Epithelial cell of esophagus (primary cell): ENCODE results near the gene ARHGEF28.

Source experiments
- DNase-seq: peaks from one replicate; pipeline ENCODE4 v3.0.0; 2010; ENCODE audit warnings: low read depth
- H3K4me3 ChIP-seq: 2 replicates; pipeline ENCODE4 v1.5.1; 2011; ENCODE audit warnings: mild to moderate bottlenecking, low read length, control low read depth
- CTCF ChIP-seq: IDR thresholded peaks from 2 replicates; pipeline ENCODE4 v1.5.1; 2011; ENCODE audit warnings: low read depth, mild to moderate bottlenecking, low read length, control low read depth, inconsistent platforms; ENCODE audit not compliant: insufficient read depth; ENCODE audit errors: missing control alignments

Gene ARHGEF28

GRCh38 chr5:73979321-73979720, 353.3 kb downstream of the ARHGEF28 start:
- no peak overlapping the region for H3K4me3 ChIP-seq
- TF ChIP-seq CTCF, result no peak
- DNase-seq, result no peak

GRCh38 chr5:73981704-73982103, 355.7 kb downstream of the ARHGEF28 start:
- no peak for DNase-seq
- TF ChIP-seq CTCF, result no peak

GRCh38 chr5:73983644-73984043, 357.6 kb downstream of the ARHGEF28 start:
- H3K4me3 ChIP-seq, result no peak overlapping the region
- peak; percentile 88 for DNase-seq
- no peak for TF ChIP-seq CTCF

More at GRCh38 chr5:73981704-73982103, 355.7 kb downstream of the ARHGEF28 start:
- no peak overlapping the region for H3K4me3 ChIP-seq

- DNase-seq, result peak; percentile 81
- H3K4me3 ChIP-seq, result no peak overlapping the region
- peak; percentile 65 for TF ChIP-seq CTCF
Measured at GRCh38 chr5:73985145-73985544, 359.1 kb downstream of the ARHGEF28 start.

- no peak for DNase-seq
- no peak for TF ChIP-seq CTCF
- H3K4me3 ChIP-seq, result no peak overlapping the region
Measured at GRCh38 chr5:73986729-73987128, 360.7 kb downstream of the ARHGEF28 start.

- no peak overlapping the region for H3K4me3 ChIP-seq
- peak; percentile 83 for DNase-seq
- TF ChIP-seq CTCF, result no peak
Measured at GRCh38 chr5:73987915-73988314, 361.9 kb downstream of the ARHGEF28 start.

- no peak for TF ChIP-seq CTCF
Measured at GRCh38 chr5:73989956-73990355, 364.0 kb downstream of the ARHGEF28 start.

More at GRCh38 chr5:73989956-73990355, 364.0 kb downstream of the ARHGEF28 start:
- no peak for DNase-seq
- H3K4me3 ChIP-seq, result no peak overlapping the region
